ENCODE results near the gene SPATA33.
"Not testable (repeated sequence)": the region's sequence is repeated elsewhere in the genome, so short reads cannot be mapped to it uniquely, and the experiment has no call there.

SPATA33 gene

DNA sequence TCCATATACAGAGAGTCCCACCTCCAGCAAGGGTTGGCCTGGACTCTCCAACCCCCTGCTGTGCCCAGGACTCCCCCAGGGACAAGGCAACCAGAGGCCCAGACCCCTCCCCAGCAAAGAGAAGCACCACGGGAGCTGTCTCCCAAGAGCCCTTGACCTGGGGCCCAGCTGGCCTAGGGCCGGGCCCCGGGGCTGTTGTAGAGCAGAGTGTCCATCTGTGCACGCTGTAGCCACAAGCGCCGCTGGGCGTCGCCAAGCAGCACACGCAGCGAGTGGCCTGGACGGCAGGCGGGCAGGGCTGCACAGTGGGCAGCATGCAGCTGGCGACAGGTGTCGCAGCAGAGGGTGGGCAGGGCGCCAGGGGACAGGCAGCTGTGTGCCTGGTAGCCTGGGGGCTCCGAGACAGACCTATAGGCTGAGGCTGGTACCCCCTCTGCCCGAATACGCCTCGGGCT, 39.6 kb downstream of the SPATA33 start:
- Histone ChIP-seq H3K27ac (ENCODE audit: low read depth, low read length) (no peak overlapping the region), H3K9ac (ENCODE audit: low read depth, low read length) (no peak overlapping the region), H3K9me3 (ENCODE audit: insufficient read depth, low read depth, low read length) (no peaks in the 10 kb centered on the region), H3K36me3 (ENCODE audit: insufficient read depth, low read length) (peaks cover 48% of the 10 kb centered on the region), H3K4me3 (ENCODE audit: low read length) (no peak overlapping the region), H3K4me1 (ENCODE audit: insufficient read depth, low read length) (peaks cover 6% of the 10 kb centered on the region; the same call in 1 of the 2 replicates), H3K27me3 (ENCODE audit: insufficient read depth, low read length) (no peaks in the 10 kb centered on the region)
- 94% methylated on average over 19 of the region's 19 CpGs for WGBS

DNA sequence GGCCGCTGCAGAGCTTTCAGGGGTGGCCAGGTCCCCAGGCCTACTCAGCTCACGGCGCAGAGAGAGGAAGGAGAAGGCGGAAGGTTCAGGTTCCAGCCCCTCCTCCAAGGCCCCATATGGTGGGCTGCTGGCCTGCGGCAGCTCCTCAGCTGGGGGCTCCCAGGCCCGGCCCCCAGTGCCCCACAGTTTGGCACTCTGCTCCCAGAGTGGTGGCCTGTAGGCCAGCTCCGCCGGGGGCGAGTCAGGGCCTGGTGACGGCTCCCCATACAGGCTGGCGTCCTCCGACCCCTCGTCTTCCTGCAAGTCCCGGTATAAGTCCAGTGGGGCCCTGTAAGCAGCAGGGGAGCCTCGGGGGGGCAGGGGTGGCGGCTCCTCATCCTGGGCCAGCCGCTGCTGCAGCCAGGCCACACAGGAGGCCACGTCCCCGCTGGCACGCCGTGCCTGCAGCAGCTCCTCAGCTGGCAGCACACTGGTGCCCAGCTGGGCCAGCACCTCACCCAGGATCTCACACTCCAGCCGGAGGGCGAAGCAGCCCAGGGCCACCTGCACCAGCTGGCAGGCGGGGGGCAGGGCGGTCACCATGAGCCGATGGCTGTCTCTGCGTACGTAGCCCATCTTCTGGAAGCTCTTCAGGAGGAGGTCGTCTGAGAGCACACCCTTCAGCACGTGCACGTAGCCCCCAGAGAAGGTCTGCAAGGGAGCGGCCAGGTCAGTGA, 40.1 kb downstream of the SPATA33 start:
- Histone ChIP-seq H3K9ac (ENCODE audit: low read depth, low read length) (no peak overlapping the region), H3K27me3 (ENCODE audit: insufficient read depth, low read length) (no peaks in the 10 kb centered on the region), H3K4me1 (ENCODE audit: insufficient read depth, low read length) (peaks cover 6% of the 10 kb centered on the region; the same call in 1 of the 2 replicates), H3K27ac (ENCODE audit: low read depth, low read length) (no peak overlapping the region), H3K36me3 (ENCODE audit: insufficient read depth, low read length) (peaks cover 43% of the 10 kb centered on the region), H3K9me3 (ENCODE audit: insufficient read depth, low read depth, low read length) (no peaks in the 10 kb centered on the region), H3K4me3 (ENCODE audit: low read length) (no peak overlapping the region)
- WGBS: 94% methylated on average over 32 of the region's 32 CpGs

- H3K4me1 ChIP-seq (ENCODE audit: insufficient read depth, low read length); H3K27me3 ChIP-seq (ENCODE audit: insufficient read depth, low read length); H3K4me3 ChIP-seq (ENCODE audit: low read length); H3K9ac ChIP-seq (ENCODE audit: low read depth, low read length); H3K27ac ChIP-seq (ENCODE audit: low read depth, low read length); H3K9me3 ChIP-seq (ENCODE audit: insufficient read depth, low read depth, low read length): not testable (repeated sequence)
- 98% methylated on average over 14 of the region's 14 CpGs for WGBS
- peaks cover 35% of the 10 kb centered on the region for H3K36me3 ChIP-seq (ENCODE audit: insufficient read depth, low read length)
Measured at GRCh38 chr16:89698717-89699116, 41.1 kb downstream of the SPATA33 start.

- Histone ChIP-seq H3K4me3 (ENCODE audit: low read length) (peak overlapping the region; percentile 42), H3K27ac (ENCODE audit: low read depth, low read length) (peak overlapping the region; percentile 77; the same call in 1 of the 2 replicates), H3K36me3 (ENCODE audit: insufficient read depth, low read length) (peaks cover 28% of the 10 kb centered on the region; the same call in 1 of the 2 replicates), H3K9ac (ENCODE audit: low read depth, low read length) (peak overlapping the region; percentile 39; the same call in 1 of the 2 replicates)
- not testable (repeated sequence) for H3K4me1 ChIP-seq (ENCODE audit: insufficient read depth, low read length); H3K27me3 ChIP-seq (ENCODE audit: insufficient read depth, low read length); H3K9me3 ChIP-seq (ENCODE audit: insufficient read depth, low read depth, low read length)
- WGBS: 71% methylated on average over 18 of the region's 18 CpGs
Measured at GRCh38 chr16:89699629-89700099, 42.0 kb downstream of the SPATA33 start.

GRCh38 chr16:89700100-89700648, 42.5 kb downstream of the SPATA33 start:
- peaks cover 3% of the 10 kb centered on the region; the same call in 1 of the 2 replicates for H3K27me3 ChIP-seq (ENCODE audit: insufficient read depth, low read length)
- peaks cover 6% of the 10 kb centered on the region; the same call in 1 of the 2 replicates for H3K4me1 ChIP-seq (ENCODE audit: insufficient read depth, low read length)
- H3K9me3 ChIP-seq (ENCODE audit: insufficient read depth, low read depth, low read length): no peaks in the 10 kb centered on the region
- H3K9ac ChIP-seq (ENCODE audit: low read depth, low read length): peak overlapping the region; percentile 54
- H3K36me3 ChIP-seq (ENCODE audit: insufficient read depth, low read length): peaks cover 25% of the 10 kb centered on the region; the same call in 1 of the 2 replicates
- H3K4me3 ChIP-seq (ENCODE audit: low read length): peak overlapping the region; percentile 87
- 1% methylated on average over 30 of the region's 30 CpGs for WGBS
- peak overlapping the region; percentile 77; the same call in 1 of the 2 replicates for H3K27ac ChIP-seq (ENCODE audit: low read depth, low read length)

GRCh38 chr16:89700649-89701424, 43.2 kb downstream of the SPATA33 start:
- peaks cover 19% of the 10 kb centered on the region; the same call in 1 of the 2 replicates for H3K36me3 ChIP-seq (ENCODE audit: insufficient read depth, low read length)
- peaks cover 6% of the 10 kb centered on the region; the same call in 1 of the 2 replicates for H3K4me1 ChIP-seq (ENCODE audit: insufficient read depth, low read length)
- H3K9me3 ChIP-seq (ENCODE audit: insufficient read depth, low read depth, low read length): no peaks in the 10 kb centered on the region
- peak overlapping the region; percentile 54 for H3K9ac ChIP-seq (ENCODE audit: low read depth, low read length)
- WGBS: 3% methylated on average over 78 of the region's 78 CpGs
- H3K4me3 ChIP-seq (ENCODE audit: low read length): peak overlapping the region; percentile 87
- peaks cover 3% of the 10 kb centered on the region; the same call in 1 of the 2 replicates for H3K27me3 ChIP-seq (ENCODE audit: insufficient read depth, low read length)
- H3K27ac ChIP-seq (ENCODE audit: low read depth, low read length): peak overlapping the region; percentile 74; the same call in 1 of the 2 replicates

DNA sequence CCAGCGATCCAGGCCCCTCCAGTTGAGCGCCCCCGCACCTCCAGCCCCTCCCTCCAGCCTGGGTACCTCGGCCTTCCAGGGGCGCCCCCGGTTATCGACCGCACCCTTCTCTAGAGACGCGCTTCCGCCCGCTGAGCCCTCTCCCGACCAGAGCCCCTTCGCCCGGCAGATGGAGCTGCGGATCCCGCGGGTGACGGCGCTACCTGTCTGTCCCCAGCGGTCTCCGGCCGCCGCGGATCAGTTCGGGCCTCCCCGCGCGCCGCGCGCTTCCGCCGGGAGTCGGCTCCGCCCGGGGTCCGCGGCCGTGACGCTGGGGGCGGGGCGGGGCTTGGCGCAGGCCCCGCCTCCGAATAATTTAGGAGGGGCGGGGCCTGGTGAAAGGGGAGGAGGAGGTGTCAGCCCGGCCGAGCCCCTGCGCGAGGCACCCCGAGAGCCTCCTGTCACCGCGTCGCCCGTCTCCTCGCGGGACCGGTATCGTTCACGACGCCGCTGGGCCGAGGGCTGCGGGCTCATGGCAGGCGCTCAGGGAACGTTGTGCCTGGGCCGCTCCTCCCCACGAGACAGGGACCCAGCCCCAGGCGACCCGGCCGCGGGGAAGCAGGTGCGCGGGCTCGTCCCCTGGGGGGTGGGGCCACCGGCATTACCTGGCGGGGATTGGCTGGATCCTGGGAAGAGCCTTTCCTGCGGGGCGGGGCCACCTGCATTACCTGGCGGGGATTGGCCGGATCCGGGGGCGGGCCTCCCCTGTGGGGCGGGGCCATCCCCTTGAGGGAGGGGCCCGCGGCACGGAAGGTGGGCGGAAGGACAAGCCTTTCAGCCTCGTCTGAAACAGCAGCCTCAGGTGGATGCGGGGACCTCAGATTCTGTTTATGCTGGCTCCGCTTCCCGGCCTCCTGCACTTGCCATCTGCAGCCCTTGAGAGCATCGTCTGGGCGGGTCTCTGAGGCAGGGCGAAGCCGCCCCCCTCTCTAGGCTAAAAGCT, 44.1 kb downstream of the SPATA33 start, which contains the start of gene SPATA2L:
SPATA2L (minus strand) TSS at position 281 of the 982 bp plus-strand sequence. CDS start 473 bp downstream, outside the sequence.
- Histone ChIP-seq H3K4me3 (ENCODE audit: low read length) (peak within 1 kb of the TSS; percentile 87), H3K4me1 (ENCODE audit: insufficient read depth, low read length) (peaks cover 6% of the 10 kb centered on the region; the same call in 1 of the 2 replicates), H3K27me3 (ENCODE audit: insufficient read depth, low read length) (peaks cover 3% of the 10 kb centered on the region; the same call in 1 of the 2 replicates), H3K9ac (ENCODE audit: low read depth, low read length) (peak within 1 kb of the TSS; percentile 54), H3K9me3 (ENCODE audit: insufficient read depth, low read depth, low read length) (no peaks in the 10 kb centered on the region), H3K36me3 (ENCODE audit: insufficient read depth, low read length) (peaks cover 15% of the 10 kb centered on the region; the same call in 1 of the 2 replicates), H3K27ac (ENCODE audit: low read depth, low read length) (peak within 1 kb of the TSS; percentile 74; the same call in 1 of the 2 replicates)
- WGBS: under 1% methylated on average over 97 of the region's 97 CpGs

DNA sequence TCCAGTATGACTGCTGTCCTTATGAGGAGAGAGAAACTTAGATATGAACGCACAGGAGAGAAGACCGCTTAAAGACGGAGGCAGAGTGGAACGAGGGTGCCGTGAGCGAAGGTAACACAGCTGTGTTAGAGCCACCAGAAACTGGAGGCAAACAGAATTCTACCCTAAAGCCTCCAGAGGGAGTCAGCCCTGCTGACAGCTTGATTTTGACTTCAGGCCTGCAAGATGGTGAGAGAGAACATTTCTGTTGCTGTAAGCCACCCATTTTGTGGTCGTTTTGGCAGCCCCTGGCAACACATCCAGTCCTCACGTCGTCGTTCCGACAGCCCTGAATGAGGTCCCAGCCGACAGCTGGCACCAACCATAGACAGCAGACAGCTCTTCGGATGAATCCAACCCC, 46.6 kb downstream of the SPATA33 start:
- WGBS: 89% methylated on average over 13 of the region's 13 CpGs
- Histone ChIP-seq H3K4me3 (ENCODE audit: low read length) (no peak overlapping the region), H3K9me3 (ENCODE audit: insufficient read depth, low read depth, low read length) (no peaks in the 10 kb centered on the region), H3K36me3 (ENCODE audit: insufficient read depth, low read length) (0 out of 2 replicates have a peak, but pooled peaks cover under 1% of the 10 kb centered on the region), H3K27me3 (ENCODE audit: insufficient read depth, low read length) (peaks cover 3% of the 10 kb centered on the region; the same call in 1 of the 2 replicates), H3K4me1 (ENCODE audit: insufficient read depth, low read length) (peaks cover 10% of the 10 kb centered on the region; the same call in 1 of the 2 replicates), H3K27ac (ENCODE audit: low read depth, low read length) (no peak overlapping the region), H3K9ac (ENCODE audit: low read depth, low read length) (no peak overlapping the region)

DNA sequence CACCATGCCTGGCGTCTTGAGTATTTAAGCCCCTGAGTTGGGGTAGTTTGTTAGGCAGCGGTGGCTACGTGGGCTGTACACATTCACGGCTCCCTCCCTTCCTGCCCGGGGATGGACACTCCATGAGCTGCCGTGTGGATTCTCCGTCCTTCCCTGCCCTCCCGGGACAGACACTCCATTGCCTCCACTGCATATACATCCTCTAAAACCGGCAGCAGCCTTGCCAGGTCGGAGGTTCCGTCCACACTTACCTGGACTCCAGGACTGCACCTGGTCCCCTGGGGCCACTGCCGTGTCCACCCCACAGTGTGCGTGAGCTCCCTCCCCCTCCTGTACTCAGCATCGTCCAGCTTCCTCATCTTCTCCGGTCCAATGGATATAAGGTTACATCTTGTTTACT, 47.4 kb downstream of the SPATA33 start:
- Histone ChIP-seq H3K4me3 (ENCODE audit: low read length) (no peak overlapping the region), H3K9ac (ENCODE audit: low read depth, low read length) (no peak overlapping the region), H3K27me3 (ENCODE audit: insufficient read depth, low read length) (peaks cover 3% of the 10 kb centered on the region; the same call in 1 of the 2 replicates), H3K27ac (ENCODE audit: low read depth, low read length) (no peak overlapping the region), H3K4me1 (ENCODE audit: insufficient read depth, low read length) (peaks cover 10% of the 10 kb centered on the region; the same call in 1 of the 2 replicates), H3K9me3 (ENCODE audit: insufficient read depth, low read depth, low read length) (no peaks in the 10 kb centered on the region), H3K36me3 (ENCODE audit: insufficient read depth, low read length) (no peaks in the 10 kb centered on the region)
- WGBS: 94% methylated on average over 14 of the region's 15 CpGs

Data from HUES64 (cell line).